HG02588 (cell line): Measurements from ENCODE around the gene XBP1.
"Not testable (repeated sequence)": the region's sequence is repeated elsewhere in the genome, so short reads cannot be mapped to it uniquely, and the experiment has no call there.

Source experiments
- ATAC-seq: cut with Tn5 transposase; IDR thresholded peaks from one replicate; pipeline ENCODE4 v1.9.1; 2021; ENCODE audit warnings: mild to moderate bottlenecking, moderate library complexity; ENCODE audit not compliant: unreplicated experiment

Gene XBP1

DNA sequence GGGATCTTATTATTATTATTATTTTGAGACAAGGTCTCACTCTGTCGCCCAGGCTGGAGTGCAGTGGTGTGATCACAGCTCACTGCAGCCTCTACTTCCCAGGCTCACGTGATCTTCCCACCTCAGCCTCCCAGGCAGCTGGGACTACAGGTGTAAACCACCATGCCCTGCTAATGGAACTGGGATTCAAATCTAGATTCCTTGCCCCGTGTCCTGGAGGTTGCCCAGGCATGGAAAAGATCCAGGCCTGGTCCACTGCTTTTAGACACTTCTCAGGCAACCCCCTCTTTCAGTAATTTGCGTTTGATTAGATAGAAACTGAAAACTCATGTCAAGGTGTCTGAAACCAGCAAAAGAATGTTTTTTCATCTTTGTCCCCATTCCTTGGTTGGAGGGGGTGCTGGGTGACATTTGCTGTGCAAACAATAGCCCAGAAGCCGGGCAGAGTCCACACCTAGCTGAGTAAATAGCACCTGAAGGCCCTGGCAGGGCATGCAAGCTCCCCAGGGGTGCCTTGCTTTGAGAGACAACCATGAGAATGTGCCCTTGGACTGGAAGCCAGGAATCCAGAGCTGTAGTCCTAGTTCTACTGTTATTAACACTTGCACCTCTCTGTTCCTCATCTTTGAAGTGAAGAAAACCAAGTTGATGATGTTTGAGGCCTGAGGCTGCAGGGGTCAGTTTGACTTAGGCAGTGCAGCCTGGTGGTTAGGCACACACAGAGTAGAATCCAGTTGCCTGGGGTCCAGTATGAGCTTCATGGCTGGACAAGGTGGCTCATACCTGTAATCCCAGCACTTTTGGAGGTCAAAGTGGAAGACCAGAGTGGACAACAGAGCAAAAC lies 19.1 kb upstream of the XBP1 start:
- ATAC-seq = no peak

DNA sequence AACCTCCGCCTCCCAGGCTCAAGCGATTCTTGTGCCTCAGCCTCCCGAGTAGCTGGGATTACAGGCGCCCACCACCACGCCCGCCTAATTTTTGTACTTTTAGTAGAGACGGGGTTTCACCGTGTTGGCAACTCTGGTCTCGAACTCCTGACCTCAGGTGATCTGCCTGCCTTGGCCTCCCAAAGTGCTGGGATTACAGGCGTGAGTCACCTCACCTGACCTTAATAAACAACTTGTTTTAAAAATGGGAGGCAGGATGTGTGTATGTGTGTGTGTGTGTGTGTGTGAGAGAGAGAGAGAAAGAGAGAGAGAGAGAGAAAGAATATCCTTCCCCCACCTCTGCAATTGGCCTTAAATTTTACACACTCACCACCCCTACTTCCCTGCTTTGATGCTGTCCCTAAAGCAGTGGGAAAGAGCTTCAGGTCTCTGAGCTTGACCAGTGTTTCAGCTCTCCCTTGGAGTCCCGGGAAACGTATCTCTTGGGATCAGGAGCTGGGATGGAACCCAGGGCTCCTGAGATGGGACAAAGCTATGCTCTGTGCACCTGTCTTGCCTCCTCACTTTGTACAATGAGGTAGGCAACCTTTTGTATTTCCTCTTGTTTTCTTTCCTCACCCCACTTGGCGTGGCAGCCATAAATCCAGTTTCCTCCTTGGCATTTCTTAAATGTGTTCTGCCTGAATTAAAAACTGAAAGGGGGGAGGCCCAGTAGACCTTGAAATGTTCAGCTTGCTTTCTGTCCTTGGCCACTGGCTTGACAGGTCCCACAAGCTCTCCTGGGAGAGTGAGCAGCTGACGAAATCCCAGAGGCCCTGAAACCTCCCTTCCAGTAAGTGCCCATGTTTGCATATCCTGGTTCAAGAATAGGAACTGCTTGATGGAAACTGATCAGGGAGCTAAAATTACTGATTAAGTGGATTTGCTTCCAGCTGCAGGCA lies 17.8 kb upstream of the XBP1 start:
- no peak for ATAC-seq

DNA sequence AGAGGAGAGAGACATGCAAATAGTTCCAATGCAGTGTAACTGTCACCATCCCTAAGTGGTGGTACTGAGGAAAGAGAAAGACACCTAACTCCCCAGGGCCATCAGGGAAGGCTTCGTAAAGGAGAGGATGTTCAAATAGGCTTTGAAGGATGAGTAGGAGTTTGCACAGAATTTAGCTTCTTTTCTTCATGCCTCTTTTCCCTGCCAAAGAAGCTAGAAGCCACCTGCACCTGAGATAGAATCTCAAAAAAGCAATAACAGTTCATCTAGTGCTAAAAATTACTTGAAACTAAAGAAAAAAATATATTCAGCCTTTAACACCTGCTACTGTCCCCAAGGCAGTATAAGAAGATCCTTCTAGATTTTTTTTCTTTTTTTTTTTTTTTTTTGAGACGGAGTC lies 16.7 kb upstream of the XBP1 start:
- ATAC-seq = no peak

DNA sequence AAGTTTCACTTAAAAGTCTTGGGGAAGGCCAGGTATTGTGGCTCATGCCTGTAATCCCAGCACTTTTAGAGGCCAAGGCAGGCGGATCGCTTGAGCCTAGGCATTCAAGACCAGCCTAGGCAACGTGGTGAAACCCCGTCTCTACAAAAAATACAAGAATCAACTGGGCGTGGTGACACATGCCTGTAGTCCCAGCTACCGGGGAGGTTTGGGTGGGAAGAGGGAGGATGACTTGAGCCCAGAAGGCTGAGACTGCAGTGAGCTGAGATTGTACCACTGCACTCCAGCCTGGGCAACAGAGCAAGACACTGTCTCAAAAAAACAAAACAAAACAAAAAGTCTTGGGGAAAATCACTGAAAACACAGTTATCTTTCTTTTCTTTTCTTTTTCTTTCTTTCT lies 15.4 kb upstream of the XBP1 start:
- ATAC-seq = no peak

DNA sequence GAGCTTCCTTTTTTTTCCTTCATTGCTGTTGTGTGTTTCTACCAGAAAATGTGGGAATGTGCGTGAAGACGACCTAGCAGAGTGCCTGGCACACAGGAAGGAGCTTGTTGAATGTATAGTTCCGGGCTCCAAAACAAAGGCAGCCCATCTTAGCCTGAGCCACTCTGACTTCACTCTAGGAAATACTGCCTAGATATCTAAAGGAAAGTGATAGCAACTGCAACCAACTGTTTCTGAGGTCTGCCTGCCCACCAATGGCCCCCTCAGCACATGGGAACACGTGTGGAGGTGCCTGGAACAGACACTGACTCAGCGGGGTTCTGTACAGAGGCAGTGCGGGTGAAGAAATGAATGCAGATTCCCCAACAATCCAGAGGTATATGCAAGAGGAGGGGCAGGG lies 14.7 kb upstream of the XBP1 start:
- ATAC-seq = no peak

DNA sequence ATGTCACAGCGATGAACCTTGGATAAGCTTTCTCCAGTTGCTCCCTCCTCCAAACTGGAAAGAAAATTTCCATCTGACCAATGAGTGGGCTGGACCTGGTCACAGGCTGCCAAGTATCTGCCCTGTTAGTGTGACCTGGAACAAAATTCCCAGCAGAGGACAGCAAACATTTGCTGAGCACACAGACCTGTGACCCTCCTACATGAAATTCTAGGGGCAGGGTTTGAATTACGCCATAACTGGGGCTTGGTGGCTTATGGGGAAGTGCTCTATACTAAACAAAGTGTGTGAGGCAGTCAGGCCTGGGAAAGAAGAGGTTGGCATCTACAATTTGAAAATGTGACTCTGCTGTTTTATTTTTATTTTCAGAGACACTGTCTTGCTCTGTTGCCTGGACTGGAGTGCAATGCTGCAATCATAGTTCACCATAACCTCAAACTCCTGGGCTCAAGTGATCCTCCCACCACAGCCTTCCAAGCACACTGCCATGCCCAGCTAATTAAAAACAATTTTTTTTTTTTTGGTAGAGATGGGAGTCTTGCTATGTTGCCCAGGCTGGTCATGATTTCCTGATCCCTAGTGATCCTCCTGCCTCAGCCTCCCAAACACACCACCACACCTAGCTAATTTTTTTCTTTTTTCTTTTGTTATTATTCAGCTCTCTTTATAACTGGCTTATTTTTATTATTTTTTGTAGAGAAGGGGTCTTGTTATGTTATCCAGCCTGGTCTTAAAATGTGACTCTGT lies 13.6 kb upstream of the XBP1 start:
- no peak for ATAC-seq

DNA sequence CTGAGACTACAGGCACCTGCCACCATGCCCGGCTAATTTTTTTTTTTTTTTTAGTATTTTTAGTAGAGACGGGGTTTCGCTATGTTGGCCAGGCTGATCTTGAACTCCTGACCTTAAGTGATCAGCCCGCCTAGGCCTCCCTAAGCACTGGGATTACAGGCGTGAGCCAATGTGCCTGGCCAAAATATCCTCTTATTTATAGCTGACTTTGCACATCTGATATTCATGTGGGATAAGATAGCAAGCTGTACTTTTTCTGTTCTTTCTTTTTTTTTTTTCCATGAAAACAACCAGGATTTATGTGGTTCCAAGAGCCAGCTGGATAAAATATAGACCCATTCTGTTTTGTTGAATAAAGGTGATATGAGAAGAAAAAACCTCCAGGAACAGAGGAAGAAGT lies 12.1 kb upstream of the XBP1 start:
- ATAC-seq = no peak

DNA sequence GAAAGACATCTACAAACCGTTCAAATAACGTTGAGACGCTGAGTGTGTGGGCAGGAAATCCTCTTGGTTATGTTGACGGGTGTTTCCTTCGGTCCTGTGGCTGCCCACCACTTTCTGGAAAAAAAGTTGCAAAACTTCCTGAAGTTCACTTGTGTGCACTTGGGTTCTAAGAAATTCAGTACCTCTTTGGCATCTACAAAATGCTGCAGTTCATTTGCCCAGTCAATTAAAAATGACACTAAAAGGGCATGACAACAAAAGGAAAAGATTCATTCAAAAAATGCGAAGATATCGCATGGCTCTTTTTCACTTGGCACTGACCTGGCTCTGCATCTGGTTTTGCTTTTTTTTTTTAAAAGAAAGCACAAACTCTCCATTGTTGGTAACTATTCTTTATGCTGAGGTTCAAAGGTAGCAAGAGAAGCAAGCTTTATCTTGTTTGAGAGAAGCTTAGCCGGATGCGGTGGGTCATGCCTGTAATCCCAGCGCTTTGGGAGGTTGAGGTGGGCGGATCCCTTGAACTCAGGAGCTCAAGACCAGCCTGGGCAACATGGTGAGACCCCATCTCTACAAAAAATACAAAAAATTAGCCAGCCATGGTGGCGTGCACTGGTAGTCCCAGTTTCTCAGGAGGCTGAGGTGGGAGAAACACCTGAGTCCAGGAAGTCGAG lies 10.6 kb upstream of the XBP1 start:
- no peak for ATAC-seq

DNA sequence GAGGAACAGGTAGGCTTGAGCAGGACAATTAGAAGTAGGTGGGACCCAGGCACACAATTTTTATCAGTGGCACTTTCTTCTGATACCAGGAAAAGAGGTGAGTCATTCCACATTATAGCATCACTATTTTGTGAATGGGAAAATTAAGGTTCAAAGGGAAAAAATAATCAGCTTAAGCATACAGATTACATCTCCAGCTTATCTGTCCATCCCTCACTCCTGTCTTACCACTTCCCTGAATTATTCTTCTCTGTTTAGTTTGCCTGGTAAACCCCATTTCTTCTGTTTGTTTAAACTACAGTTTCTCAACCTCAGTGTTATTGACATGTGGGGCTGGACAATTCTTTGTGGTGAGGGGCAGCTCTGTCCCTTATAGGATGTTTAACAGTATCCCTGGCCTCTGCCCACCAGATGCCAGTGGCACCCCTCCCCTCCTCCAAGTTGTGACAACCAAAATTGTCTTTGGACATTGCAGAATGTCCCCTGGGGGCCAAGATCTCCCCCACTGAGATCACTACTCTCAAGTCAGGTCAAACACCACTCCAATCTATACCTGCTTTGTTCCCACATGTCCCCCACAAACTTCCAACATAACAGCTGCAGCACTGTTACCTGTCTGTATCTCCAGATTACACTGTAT lies 8.5 kb upstream of the XBP1 start:
- no peak for ATAC-seq

DNA sequence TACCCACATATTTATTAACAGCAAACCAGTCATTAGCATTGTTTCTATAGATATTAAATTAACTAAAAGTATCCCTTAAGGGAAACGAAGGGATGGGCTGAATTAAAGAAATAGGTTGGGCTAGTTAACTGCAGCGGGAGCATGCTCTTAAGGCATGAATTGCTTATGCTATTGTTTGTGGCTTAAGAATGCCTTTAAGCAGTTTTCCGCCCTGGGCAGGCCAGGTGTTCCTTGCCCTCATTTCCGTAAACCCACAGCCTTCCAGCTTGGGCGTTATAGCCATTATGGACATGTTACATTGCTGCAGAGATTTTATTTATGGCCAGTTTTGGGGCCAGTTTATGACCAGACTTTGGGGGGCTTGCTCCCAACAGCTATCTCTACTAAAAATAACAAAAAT lies 5.1 kb upstream of the XBP1 start:
- not testable (repeated sequence) for ATAC-seq

DNA sequence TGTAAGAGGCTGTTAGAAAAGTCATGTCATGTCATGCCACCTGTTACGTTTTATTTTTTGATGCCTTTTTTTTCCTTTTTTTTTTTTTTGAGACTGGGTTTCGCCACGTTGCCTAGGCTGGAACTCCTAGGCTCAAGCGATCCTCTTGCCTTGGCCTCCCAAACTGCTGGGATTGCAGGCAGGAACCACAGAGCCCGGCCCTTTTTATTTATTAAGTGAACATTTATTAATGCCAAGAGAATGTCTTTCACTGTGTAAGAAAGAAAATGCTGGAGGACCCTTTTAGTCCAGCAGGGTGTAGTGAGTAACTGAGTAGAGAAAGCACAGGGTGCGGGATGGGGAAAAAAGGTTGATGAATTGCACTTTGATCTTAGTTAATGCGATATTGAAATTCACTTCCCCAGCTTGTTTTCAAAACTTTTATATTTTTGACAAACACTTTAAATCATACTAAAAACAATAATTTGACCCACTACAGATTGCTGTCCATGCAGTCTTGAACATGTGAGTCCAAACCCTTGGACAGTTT lies 2.3 kb upstream of the XBP1 start:
- ATAC-seq = no peak

DNA sequence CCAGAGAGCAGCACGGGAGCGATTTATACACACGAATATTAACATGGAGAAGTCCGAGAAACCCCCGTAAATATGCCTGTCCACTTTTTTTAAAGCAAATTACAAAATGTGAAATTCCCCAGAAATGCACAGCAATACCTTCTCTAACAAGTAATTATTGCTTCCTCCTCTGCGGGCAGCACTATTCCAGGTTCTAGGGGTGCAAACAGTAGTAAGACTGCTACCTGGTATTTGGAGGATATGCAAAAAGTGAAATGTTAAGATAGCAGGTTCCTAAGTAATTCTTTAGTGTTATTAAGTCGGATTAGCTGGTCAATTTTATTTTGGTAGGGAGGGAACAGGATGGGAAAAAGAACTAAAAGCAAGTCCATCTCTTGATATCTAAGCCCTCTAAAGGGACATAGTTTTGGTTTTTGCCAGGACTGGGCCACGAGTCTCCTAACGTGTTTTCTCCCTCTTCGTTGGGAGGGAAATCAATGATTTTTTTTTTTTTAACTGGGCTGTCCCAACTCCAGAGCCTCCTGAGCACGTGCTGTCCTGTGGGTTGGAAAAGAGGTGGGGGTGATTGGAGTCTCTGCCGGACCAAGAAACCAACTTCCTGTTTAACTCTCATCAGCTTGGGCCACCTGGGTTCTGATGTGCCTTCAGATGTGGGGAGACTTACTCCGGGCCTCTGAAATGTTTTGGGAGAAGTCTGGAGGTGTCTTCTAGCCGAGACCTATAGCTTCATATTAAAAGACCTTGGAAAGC lies 1.7 kb upstream of the XBP1 start:
- no peak for ATAC-seq

DNA sequence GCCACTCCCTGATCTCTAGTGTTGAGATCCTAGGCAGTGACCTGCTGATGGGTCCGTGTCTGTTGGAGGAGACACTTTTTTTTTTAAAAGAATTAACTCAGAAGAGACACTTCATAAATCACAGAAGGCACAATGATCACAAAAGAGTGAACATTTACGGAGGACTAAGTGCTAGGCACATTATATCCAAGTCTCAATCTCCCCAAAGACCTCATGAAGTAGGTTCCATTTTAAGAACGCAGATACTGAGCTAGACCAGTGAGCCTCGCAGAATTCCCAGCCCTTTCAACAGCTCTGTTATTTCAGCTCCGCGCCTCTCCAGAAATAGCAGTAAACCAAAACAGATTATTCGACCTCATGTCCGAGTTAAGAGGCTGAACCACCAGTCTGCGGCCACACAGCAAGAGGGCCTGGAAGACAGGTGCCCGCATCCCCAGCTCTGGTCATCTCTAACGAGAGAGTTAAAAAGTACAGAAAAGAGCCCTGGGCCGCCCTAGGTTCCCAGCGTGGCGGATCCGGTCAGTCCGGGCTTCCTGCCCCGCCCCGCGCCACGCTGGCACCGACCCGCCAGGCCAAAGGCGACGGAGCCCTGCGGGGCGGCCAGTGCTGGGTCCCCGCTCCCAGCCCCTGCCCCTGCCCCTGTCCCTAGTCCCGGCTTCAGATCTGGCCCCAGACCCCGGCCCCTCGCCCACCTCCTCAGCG lies 612 bp downstream of the XBP1 start:
- ATAC-seq = peak; percentile 21

DNA sequence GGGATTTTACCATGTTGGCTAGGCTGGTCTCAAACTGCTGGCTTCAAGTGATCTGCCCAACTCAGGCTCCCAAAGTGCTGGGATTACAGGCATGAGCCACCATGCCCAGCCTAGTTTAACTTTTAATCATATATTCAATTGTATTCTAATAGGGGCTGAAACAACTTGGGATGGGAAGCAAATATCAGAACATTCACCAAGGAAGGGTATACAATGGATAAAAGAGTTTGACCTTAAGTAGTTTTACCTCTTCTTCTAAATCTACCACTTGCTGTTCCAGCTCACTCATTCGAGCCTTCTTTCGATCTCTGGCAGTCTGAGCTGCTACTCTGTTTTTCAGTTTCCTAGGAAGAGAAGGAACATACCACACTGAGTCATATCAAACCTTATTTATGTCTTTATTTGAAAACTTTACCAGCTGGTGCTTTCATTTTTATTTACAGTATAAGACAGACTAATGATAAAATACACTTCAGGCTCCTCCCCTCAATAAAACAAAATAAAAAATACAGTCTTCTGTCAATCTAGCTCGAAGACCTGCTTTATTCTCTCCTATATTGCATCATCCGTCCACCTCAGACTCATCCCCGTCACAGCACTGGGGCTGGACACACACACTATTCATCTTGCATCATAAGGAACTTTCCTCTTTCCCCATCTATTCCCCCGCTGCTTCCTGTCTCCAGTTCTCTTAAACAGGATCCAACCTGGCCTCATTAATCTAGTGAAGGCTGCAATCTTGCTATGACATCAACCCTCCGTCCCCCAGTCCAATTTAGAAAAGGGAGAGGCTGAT lies 1.4 kb downstream of the XBP1 start:
- no peak for ATAC-seq

DNA sequence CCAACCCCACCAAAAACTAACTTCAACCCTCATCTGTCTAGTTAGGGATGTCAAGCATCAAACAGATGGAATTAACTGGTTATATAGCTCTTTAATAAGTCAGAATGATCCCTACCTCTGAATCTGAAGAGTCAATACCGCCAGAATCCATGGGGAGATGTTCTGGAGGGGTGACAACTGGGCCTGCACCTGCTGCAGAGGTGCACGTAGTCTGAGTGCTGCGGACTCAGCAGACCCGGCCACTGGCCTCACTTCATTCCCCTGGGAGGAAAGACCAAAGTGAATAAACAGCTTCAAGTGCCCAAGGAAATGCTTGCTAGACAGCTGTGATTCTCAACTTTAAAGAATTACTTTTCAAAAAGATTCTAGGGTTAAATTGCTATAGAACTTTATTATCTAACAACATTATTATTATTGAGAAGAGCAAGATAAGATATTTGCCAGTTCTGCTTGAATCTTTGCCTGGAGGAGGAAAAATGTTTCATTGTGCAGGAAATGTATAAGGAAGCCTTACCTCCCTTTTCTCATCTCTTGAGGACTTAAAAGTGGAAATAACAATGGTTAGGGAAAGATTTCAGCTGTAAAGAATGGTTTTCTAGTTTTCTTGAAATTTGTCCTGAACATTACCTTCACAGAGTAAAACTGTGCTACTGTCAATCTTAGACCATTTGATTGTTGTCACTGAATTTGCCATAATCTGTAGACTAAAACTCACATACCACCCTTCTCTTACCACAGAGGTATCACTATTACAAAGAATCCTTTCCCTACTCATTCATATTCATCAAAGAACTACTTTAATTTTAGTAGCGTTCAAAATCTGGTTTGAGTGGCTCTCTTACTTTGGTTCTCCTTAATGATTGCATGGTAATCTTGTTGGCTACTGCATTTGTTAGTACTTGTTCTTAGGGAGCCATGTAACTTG lies 4.2 kb downstream of the XBP1 start:
- ATAC-seq = no peak

DNA sequence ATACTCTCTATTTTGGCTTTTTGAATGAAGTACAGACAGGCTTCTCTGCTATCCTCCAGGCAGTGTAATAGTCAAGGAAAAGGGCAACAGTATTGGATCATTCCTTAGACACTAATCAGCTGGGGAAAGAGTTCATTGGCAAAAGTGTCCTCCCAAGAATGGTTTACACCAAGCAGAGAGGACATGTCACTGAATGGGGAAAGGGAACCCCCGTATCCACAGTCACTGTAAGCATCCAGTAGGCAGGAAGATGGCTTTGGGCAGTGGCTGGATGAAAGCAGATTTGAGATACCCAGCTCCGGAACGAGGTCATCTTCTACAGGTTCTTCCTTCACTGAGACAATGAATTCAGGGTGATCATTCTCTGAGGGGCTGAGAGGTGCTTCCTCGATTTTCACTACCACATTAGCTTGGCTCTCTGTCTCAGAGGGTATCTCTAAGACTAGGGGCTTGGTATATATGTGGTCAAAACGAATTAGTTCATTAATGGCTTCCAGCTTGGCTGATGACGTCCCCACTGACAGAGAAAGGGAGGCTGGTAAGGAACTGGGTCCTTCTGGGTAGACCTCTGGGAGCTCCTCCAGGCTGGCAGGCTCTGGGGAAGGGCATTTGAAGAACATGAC lies 5.2 kb downstream of the XBP1 start:
- ATAC-seq = no peak
